HG02623 (cell line): ENCODE results near the gene BAZ2B.
A peak's percentile ranks its signal among the peaks of the same experiment; 100 is the strongest.
"Not testable (repeated sequence)": the region's sequence is repeated elsewhere in the genome, so short reads cannot be mapped to it uniquely, and the experiment has no call there.

ENCODE experiments used
- ATAC-seq: cut with Tn5 transposase; IDR thresholded peaks from one replicate; pipeline ENCODE4 v1.9.1; 2021; ENCODE audit warnings: moderate library complexity; ENCODE audit not compliant: unreplicated experiment

The BAZ2B gene

DNA sequence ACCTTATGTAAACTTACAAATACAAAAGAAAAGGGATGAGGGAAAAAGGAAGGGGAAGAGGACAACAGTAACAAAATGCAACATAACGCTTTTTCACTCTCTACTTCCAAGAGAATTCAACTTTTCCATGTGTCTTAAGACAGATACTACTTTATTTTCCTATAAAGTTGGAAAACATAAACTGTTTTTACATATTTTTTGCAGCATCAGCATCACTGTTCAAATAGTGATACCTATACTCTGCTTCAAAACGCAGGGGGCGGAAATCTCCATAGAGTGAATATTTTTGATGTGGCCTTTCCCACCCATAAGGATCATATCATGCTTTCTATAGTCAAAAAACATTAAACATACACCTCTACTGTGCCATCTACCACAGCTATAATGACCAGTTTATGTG, 77.5 kb downstream of the BAZ2B start:
- ATAC-seq, result no peak

DNA sequence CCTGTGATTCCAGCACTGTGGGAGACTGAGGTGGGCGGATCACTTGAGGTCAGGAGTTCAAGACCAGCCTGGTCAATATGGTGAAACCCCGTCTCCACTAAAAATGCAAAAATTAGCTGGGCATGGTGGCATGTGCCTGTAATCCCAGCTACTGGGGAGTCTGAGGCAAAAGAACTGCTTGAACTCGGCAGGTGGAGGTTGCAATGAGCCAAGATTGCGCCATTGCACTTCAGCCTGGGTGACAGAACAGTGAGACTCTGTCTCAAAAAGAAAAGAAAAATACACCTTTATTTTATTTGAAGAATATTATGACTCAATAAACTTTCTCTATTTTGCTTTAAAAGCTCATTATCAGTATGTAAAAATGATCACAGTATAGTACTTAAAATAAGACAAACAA, 81.1 kb downstream of the BAZ2B start:
- ATAC-seq, result not testable (repeated sequence)

DNA sequence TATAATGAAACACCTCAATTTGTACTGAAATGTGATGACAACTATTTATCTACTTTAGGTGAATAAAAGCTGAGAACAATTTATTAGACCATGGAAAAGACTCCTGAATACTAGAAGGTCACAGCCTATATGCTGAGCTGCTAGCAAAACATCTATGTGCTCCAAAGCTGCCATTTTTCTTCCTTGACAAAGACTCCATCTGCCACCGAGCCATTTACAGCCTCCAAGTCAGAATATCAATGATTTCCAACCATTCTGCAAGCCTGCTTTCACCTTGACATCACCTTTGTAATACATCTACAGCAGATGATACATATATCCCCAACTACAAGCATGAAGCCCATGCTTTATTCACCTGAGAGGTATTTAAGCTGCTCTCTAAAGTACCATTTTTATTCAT, 84.9 kb downstream of the BAZ2B start:
- no peak for ATAC-seq

DNA sequence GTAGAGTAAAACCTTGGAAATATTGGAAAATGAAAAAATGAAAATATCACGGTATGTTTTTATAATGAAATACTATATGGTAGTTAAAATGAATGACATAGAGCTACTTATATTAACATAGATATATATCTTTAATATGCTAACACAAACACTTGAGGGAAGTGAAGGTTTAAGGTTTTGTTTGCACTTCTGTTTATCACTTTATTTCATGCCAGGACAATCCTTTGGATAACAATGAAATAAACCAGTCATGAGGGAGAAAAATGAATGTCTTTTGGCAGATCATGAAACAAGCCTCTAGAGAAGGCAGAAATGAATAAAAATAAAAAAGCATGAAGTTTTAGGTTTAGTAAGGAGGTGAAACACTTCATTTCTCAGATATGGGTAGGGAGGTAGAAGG, 89.9 kb downstream of the BAZ2B start:
- no peak for ATAC-seq

DNA sequence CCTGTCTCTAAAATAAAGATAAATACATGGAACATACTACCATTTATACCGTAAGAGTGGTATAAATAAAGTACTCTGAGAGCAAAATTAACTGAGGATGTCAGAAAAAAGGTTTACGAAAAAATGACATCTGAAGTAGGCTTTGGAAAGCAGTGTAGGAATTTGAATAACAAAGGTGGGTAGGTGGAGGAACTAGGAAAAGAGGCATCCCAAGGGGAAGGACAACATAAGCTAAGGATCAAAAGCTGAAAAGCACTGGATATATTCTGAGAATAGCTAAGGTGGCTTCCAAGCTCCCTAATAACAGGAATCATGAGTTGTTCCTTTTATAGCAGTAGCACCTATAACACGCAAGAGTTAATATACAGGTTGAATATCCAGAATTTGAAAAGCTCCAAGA, 91.3 kb downstream of the BAZ2B start:
- no peak for ATAC-seq

DNA sequence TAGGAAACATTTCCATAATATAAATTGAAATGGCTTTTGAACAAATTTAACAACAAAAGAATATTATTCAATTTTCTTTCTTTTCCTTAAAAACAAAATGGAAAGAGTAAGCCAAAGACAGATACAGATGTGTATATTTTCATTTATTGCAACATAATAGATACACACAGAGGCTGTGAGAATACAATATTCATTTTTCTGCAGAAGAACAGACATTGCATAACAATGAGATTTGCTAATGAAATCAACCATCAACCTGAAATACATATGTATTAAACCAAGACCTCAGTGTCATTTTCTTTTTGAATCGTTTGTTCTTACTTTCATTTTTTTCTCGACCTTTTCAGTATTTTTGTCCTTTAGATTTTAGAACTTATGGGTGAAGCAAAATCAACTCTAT, 95.1 kb downstream of the BAZ2B start:
- ATAC-seq, result no peak

DNA sequence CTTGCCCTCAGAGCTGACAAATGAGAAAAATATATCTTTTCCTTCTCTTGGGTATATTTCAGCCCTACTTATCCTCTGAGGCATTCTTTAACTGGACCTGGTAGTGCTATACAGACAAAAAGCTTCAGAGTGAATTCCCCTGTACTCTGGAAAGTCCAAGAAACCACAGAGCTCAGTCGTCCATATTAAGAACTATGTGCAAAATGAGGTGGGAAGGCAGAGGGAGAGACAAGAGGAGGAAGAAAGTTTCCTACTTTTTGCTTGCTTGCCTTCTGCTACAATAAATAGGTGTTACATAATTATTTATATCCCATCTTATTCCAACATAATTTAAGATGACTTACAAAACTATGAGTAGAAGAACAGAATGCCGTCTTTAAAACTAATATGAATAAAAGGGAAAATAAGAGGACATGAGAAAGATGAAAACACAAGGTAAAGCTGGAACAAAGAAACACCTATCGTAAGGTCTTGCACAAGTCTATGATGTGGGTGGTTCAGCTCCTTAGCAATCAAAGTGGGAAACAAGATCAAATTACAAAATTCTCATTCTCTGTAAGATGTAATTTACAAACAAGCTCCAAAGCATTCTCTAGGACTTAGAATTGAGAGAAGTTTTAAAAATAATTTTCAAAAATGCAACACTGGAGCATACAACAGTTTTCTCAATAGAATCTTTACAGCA, 97.9 kb downstream of the BAZ2B start:
- no peak for ATAC-seq

DNA sequence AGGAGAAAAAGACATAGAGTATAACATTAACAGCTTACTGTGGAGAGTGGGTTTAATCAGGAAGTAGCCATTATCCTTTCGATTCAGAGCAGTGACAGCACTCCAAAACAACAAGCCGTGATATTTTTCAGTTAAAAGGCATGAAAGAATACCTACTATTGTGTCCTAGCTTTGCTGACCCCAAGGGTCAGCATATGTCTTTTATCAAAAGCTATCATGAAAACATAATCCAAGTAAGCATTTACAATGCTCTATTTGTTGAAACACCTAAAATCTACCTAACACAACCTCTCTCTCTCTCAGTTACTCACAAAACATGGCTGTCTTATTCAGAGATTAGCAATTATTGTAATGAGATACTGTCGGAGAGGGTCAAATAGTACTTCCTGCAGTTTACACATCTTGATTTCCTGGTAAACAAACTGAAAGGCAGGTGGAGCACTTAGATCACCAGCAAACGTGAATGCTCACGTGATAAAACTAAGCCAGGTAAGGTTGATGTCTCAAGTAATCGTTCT, 100.0 kb downstream of the BAZ2B start:
- ATAC-seq, result peak; percentile 85

DNA sequence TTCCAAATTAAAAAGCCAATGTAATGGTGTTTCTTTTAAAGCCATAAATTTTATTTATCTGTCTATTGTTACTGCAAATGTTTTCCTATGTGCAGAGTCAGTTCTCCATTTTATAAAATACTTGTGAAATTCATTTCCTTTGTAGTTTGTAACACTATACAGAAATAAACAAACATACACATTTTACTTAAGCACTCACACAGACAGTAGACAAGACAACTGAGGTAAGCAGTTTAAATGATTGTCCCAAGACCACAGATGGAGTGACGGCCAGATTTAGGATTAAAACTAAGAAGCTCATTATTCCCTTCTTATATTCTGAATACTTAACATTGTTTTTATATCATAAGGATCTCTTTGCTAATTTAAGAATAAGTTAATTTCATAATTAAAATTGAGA, 100.9 kb downstream of the BAZ2B start:
- ATAC-seq, result no peak

DNA sequence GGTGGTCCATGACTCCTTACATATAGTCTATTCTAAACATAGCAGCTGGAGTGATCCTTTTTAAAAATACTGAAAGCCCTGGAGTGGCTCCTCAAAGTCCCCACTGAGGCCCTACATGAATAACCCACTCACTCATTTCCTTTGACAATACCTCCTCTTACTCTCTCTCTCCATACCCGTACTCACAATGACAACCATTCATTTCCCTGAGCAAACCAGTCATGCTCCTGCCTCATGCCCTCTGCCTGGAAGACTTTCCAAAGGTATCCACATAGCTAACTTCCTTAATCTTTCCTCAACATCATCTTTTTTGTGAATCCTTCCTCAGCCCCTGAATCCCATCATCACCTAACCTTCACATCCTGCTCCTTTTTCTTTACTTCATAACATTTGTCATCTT, 102.6 kb downstream of the BAZ2B start:
- no peak for ATAC-seq

DNA sequence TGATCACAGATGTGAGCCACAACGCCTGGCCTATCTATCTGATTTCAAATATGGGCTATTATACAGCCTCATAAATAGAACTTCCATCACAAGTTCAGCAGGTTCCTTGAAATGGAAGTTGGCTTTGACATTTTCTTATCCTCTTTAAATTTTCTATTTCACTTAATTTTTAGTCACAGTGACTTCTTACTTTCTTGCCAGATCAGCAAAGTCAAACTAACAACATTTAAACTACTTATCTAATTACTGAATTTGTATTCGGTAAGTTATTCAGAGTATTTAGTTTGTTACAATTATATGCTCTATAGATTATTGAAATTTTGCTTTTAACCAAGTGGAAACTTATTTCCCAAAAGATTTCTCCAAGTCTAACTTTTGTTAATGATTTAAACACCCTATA, 108.2 kb downstream of the BAZ2B start:
- ATAC-seq, result no peak

DNA sequence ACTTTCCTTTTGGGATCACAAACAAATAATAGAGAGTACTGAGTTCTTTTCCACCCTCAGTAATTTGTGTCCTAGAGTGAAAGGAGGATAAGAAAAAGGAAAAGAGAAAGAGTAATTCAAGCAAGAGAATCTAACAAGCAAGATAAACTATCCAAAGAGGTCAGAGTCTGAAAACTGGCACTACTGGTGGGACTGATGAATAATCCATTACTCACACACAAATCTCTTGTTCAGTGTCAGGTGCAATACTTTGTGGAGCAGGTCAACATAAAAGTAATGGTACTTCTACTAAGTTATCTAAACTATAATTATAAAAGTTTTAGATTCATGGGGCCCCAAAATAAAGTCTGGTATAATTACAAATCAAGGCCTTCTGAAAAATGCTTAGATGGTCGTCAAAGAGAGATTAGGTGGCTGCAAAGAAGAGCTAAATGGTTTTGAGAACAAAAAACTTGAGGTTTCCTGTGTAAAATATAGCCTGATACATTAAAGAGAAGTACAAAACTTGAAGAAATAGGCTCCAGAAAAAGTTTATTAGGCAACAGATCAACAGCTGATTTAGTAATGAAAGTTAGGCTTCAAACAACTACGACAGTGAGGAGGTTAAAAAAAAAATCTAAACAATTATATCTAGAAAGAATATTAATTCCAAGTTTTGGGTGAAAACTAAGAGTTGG, 109.4 kb downstream of the BAZ2B start:
- ATAC-seq, result no peak

DNA sequence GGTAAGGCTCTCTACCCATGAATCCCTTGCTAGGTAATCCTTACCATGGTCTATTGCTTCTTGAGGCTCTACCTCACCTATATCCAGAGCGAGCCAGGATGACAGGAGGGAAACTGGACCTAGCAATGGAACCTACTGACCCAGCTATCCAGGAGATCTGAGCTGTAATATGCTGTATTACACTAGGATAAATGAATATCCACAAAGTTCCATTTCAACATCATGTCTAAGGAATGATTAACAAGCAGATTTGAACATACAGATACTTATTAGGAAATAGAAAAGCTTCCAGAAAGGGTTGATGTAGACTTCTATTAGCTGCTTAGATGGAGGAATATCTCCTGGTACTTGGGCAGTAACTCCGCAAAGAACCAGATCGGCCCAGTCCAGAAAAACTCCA, 110.1 kb downstream of the BAZ2B start:
- ATAC-seq, result no peak

DNA sequence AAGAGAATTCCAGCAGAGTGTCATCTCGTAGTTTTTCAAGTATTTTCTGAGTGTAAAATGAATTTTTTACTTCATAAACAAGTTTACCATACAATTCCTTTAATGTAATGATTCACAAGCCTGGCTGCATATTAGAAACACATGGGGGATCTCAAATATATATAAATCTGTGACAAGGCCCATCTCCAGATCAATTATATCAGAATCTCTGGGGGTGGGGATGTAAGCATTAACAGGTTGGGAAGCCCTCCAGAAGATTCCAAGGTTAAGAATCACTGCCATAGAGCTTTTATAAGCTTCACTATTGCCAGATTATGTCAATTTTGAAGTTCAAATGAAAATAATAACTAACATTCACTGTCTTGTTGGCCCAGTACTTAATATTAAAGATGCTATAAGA, 111.2 kb downstream of the BAZ2B start:
- no peak for ATAC-seq

DNA sequence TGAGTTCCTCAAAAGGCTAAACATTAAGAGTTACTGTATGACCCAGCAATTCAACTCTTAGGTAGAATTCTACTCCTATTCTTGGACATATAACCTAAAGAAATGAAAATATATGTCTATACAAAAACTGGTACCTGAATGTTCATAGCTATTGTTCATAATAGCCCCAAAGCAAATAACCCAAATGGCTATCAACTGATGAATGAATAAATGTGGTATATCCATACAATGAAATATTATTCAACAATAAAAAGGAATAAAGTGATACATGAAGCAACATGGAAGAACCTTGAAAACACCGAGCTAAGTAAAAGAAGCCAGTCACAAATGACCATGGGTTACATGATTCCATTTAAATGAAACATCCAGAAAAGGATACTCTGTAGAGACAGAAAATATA, 114.6 kb downstream of the BAZ2B start:
- no peak for ATAC-seq

DNA sequence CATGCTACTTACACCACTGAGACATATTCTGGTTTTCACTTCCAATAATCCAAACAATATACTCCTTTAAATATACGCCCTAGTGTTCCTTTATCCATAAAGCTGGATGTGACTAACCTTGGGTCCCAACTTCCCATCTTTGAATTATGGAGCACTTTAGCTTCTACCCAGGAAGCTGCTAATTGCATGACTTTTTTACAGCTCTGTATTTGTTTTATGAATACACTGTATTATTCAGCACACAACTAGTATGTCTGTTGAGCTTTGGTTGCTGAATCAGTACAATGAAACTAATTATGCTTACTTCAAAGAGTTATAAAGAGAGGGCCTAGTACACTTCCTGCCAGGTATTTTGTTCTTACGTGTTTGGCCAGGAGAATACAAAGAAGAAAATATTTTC, 118.5 kb downstream of the BAZ2B start:
- ATAC-seq, result no peak

DNA sequence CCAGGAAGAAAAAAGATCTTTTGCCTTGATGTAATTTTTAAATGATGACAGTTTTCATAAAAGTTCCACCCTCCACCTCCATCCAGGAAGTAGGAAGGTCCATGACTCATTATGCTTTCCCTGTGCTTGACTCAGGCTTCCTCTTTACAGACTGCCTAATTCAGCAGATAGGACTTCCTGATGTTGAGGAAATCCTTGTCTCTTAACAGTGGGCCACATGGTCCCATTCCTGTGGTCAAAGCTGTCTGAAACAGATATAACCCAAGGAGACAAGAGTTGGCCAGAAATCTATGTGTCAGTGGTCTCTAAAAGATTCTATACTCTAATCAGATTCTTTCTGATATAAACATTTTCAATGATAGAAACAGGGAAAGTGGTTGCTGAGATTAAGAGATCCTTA, 119.1 kb downstream of the BAZ2B start:
- ATAC-seq, result no peak

DNA sequence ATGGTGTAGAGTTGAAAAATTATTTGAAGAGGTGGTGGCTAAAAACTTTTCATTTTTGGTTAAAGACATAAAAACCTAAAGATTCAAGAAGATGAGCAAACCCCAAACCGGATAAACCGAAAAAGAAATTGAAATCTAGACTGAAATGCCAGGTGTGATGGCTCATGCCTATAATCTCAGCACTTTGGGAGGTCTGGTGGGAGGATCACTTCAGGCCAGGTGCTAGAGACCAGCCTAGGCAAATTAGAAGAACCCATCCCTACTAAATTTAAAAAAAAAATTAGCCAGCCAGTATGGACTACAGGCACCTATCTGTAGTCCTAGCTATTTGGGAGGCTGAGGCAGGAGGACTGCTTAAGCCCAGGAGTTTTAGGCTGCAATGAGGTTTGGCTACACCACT, 126.9 kb downstream of the BAZ2B start:
- ATAC-seq, result no peak

DNA sequence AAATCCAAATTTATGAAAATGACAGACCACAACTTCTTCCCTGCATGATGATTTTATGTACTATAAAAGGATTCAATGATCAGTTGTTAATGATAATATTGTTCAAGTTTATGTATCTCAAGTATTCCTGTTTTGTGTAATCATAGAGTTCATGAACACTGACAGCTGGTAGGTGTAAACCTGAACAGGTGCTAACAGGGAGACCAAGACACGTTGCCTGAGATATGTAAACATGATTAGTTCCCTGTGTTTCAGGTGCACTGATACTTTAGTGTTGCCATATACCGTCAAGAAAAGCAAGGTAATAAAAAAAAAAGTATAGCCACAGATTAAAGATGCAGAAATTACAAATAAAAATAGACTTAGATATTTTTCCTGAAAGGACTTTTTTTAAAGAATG, 131.8 kb downstream of the BAZ2B start:
- no peak for ATAC-seq

DNA sequence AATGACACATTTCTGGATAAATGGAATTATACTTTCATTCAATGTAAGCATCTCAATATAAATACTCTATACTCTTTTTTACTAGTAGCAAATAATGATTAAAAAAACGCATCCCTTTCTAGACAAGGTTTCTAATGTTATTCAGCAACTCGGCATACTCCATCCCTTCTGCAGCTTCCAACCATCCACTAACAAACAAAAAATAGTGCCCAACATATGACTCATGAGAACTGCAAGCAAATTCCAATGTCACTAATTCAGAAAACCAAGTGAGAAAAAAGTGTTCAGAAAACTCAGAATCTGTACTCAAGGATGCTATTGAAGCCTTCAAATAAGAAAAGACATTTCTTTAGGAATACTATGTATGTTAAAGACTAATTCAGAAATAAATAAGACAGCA, 140.0 kb downstream of the BAZ2B start:
- ATAC-seq, result no peak

DNA sequence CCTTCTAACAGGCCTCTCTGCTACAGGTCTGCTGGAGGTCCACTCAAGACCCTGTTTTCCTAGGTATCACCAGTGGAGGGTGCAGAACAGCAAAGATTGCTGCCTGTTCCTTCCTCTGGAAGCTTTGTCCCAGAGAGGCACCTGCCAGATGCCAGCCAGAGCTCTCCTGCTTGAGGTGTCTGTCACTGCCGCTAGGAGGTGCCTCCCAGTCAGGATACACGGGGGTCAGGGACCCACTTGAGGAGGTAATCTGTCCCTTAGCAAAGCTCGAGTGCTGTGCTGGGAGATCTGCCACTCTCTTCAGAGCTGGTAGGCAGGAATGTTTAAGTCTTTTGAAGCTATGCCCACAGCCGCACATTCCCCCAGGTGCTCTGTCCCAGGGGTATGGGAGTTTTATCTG, 140.6 kb downstream of the BAZ2B start:
- no peak for ATAC-seq

DNA sequence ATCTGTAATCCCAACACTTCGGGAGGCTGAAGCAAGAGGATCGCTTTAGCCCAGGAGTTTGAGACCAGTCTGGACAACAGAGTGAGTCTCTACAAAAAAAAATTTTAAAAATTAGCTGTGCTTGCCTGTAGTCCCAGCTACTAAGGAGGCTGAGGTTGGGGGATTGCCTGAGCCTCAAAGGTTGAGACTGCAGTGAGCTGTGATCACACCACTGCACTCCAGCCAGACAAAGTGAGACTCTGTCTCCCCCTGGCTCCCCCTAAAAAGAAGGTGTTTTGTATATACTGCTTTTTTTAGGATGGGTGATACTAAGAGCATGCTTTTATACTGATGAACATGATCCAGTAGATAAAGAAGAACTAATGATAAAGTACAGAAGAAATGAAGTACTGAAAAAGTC, 145.0 kb downstream of the BAZ2B start:
- no peak for ATAC-seq

DNA sequence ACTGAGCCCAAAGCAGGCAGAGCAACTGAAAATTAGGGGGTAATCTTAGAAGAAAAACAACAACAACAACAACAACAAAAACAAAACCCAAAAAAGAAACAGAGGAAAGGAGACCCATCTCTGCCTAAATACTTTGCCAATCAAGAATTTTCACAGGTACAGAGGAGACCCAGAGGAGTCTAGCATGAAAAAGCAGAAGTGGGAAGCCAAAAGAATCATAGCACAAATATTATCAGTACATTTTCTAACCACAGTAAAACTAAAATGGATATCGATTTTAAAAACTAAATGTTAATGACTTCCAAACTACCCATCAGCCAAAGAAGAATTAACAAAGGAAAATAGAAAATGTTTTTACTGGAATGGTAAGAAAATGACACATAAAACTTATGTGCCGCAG, 148.1 kb downstream of the BAZ2B start:
- ATAC-seq, result no peak
